COLO668 (cell line): ENCODE results near the gene OR2B6.

Experiments used
- DNase-seq: peaks from one replicate; lab custom pipeline; 2025; ENCODE audit not compliant: unreplicated experiment; lab: John Stamatoyannopoulos, UW

Gene OR2B6

GRCh38 chr6:28000351-28001045 is 43.5 kb downstream of the OR2B6 start:
- DNase-seq = no peak

GRCh38 chr6:28001351-28001750 is 44.3 kb downstream of the OR2B6 start:
- no peak for DNase-seq

GRCh38 chr6:28001751-28002150 is 44.7 kb downstream of the OR2B6 start:
- peak; percentile 17 for DNase-seq

- peak; percentile 27 for DNase-seq
These were observed 45.1 kb downstream of the OR2B6 start for GRCh38 chr6:28002161-28002560.

- peak; percentile 54 for DNase-seq
These were observed 46.0 kb downstream of the OR2B6 start for GRCh38 chr6:28003059-28003458.

- peak; percentile 5 for DNase-seq
These were observed 46.6 kb downstream of the OR2B6 start for GRCh38 chr6:28003661-28004060.

- no peak for DNase-seq
These were observed 47.5 kb downstream of the OR2B6 start for GRCh38 chr6:28004350-28005151.

GRCh38 chr6:28005152-28005890 is 48.3 kb downstream of the OR2B6 start:
- no peak for DNase-seq

GRCh38 chr6:28005975-28006374 is 48.9 kb downstream of the OR2B6 start:
- DNase-seq = no peak
